T-helper 9 cell (primary cell): ENCODE measurements around the gene PRR12.

Experiments used
- DNase-seq: peaks from one replicate; pipeline ENCODE4 v3.0.0-alpha.2; 2020

The PRR12 gene

GRCh38 chr19:49651029-49651819 is 60.2 kb downstream of the PRR12 start:
- DNase-seq = no peak

GRCh38 chr19:49651820-49652550 is 61.0 kb downstream of the PRR12 start:
- DNase-seq = no peak

GRCh38 chr19:49652551-49653465 is 61.8 kb downstream of the PRR12 start:
- DNase-seq = no peak

- DNase-seq = no peak
Observed at GRCh38 chr19:49653466-49653806, 62.5 kb downstream of the PRR12 start.

GRCh38 chr19:49654581-49654980 is 63.6 kb downstream of the PRR12 start:
- no peak for DNase-seq

GRCh38 chr19:49655570-49656455 is 64.8 kb downstream of the PRR12 start:
- no peak for DNase-seq

- DNase-seq = no peak
Observed at GRCh38 chr19:49656456-49657109, 65.6 kb downstream of the PRR12 start.

GRCh38 chr19:49657493-49658138 is 66.6 kb downstream of the PRR12 start:
- DNase-seq = no peak

- DNase-seq = no peak
Observed at GRCh38 chr19:49658139-49658517, 67.1 kb downstream of the PRR12 start.

GRCh38 chr19:49658566-49659442 is 67.8 kb downstream of the PRR12 start:
- DNase-seq = no peak

- no peak for DNase-seq
Observed at GRCh38 chr19:49660338-49660961, 69.5 kb downstream of the PRR12 start.

- DNase-seq = no peak
Observed at GRCh38 chr19:49662011-49662410, 71.0 kb downstream of the PRR12 start.

GRCh38 chr19:49663224-49663623 is 72.2 kb downstream of the PRR12 start:
- DNase-seq = no peak

GRCh38 chr19:49664171-49665035 is 73.4 kb downstream of the PRR12 start:
- DNase-seq = peak; percentile 96

GRCh38 chr19:49665036-49665350 is 74.0 kb downstream of the PRR12 start:
- no peak for DNase-seq

- DNase-seq = peak; percentile 100
Observed at GRCh38 chr19:49665351-49666119, 74.6 kb downstream of the PRR12 start, which contains the start of the genes BCL2L12 and IRF3. TSS of gene BCL2L12 (plus strand) at chr19:49665933. CDS start at chr19:49666693, 760 bp downstream. TSS of gene IRF3 (minus strand) at chr19:49665857. CDS start at chr19:49664838, 1,019 bp downstream.

- DNase-seq = no peak
Observed at GRCh38 chr19:49666120-49666444, 75.1 kb downstream of the PRR12 start.

- DNase-seq = no peak
Observed at GRCh38 chr19:49667473-49667872, 76.5 kb downstream of the PRR12 start.
